Suprapubic skin (tissue), 4 donors: ENCODE measurements around the gene SORCS3. TPM values are rescaled to one million over a fixed set of nuclear protein-coding genes. Genes with fewer than 3 reads are reported as not detected.

Experiments
- DNase-seq, 2 donors: peaks; one replicate each; pipeline ENCODE4 v3.0.0-alpha.2; 2019; ENCODE audit warnings: low spot score in 2 of 2
- H3K27ac ChIP-seq: fragments of 200-600 bp; sonication (generic); one replicate; pipeline ENCODE4 v1.5.1; 2019
- H3K27me3 ChIP-seq: fragments of 200-600 bp; sonication (generic); one replicate; pipeline ENCODE4 v1.5.1; 2019
- H3K36me3 ChIP-seq: fragments of 200-600 bp; sonication (generic); one replicate; pipeline ENCODE4 v1.5.1; 2019
- H3K4me1 ChIP-seq: fragments of 200-600 bp; sonication (generic); one replicate; pipeline ENCODE4 v1.5.1; 2019
- H3K4me3 ChIP-seq: fragments of 200-600 bp; sonication (generic); one replicate; pipeline ENCODE4 v1.5.1; 2019; ENCODE audit warnings: mild to moderate bottlenecking
- H3K9me3 ChIP-seq: fragments of 200-600 bp; sonication (generic); one replicate; pipeline ENCODE4 v1.5.1; 2019
- EP300 ChIP-seq: sonication (generic); formaldehyde crosslinking; IDR thresholded peaks from one replicate; pipeline ENCODE4 v1.6.1; 2017; ENCODE audit warnings: antibody characterized with exemption
- POLR2A ChIP-seq, 2 donors: fragments of 450-650 bp; IDR thresholded peaks; one replicate each; pipeline ENCODE4 v1.6.1; 2017; ENCODE audit warnings: antibody characterized with exemption in 2 of 2, mild to moderate bottlenecking in 2 of 2, moderate library complexity in 2 of 2
- POLR2AphosphoS5 ChIP-seq, 3 donors: sonication (generic); formaldehyde crosslinking; IDR thresholded peaks; one replicate each; pipeline ENCODE4 v1.6.1; 2017; ENCODE audit warnings: antibody characterized with exemption in 3 of 3
- WGBS: methylation state at CpG from one replicate; pipeline ENCODE4 v1.1.5; 2018; 5-methylcytosine and 5-hydroxymethylcytosine counted together
- total RNA-seq, 4 donors: library from RNA; depleted of rRNA; stranded (reverse); fragments of >200 nt; gene quantifications; one replicate each; pipeline ENCODE4 v1.1.0, GENCODE V29; 2016
- TF ChIP-seq, protein P1 (sequence below), 2 donors: fragments of 200-600 bp in 1 of 2; fragments of 450-650 bp in 1 of 2; sonication (generic) in 1 of 2; IDR thresholded peaks; one replicate each; pipeline ENCODE4 v1.5.1; 2016 to 2019; ENCODE audit warnings: antibody characterized with exemption in 2 of 2, mild to moderate bottlenecking in 1 of 2, moderate library complexity in 1 of 2

SORCS3 gene
- total RNA-seq, 4 donors from 2014 or later: 0.16 to 0.19 (median 0.18) TPM

DNA sequence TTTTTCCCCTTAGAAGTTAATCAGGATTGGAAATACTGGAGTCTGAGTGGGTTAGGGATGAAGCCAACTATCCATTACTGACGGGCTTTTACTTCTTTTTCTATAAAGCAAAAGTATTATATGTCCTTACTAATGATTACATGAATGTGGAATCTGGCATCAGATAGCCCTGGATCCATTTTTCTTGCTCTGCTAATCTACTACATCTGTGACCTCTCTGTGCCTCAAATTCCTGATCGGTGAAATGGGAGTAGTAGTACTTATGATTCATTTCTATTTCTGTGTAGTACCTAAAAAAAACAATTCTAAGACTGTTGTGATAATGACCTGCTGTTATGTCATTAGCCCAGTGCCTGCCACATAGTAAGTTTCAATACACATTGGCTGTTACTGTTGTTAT is 621.6 kb downstream of the SORCS3 start:
- 62% methylated on average over 2 of the region's 2 CpGs for WGBS

DNA sequence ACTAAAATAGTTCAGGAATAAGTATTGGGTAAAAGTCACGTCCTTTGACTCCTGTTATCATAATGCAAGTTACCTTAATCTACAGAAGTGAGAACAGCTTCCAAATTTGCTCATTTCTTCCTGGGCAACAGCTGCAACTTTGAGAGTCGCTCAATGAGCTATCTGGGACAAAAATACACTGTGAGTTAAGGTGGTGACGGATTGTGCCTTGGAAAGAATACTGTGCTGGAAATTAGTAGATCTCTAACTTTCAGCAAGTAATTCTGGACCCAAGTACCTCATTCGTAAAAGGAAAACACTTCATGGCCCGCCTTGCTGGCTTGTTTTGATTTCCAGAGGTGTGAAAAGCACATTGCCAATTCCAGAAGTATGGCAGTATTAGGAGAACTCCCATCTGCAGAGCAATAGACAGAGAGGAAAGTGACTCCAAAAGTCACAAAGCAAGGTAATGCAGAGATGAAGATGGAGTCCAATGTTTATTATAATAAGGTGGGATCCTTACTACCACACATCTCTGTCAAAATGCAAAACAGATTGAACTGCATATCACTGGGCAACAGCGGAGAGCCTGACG is 626.0 kb downstream of the SORCS3 start:
- DNase-seq: no peak
- 79% methylated on average over 7 of the region's 7 CpGs for WGBS
- Histone ChIP-seq H3K9me3 (no peaks in the 10 kb centered on the region), H3K4me3 (no peak overlapping the region), H3K27me3 (no peaks in the 10 kb centered on the region), H3K4me1 (no peaks in the 10 kb centered on the region), H3K36me3 (no peaks in the 10 kb centered on the region), H3K27ac (no peak overlapping the region)
- TF ChIP-seq POLR2A (IDR thresholded peaks at IDR 0.05): no peak
- no peak for TF ChIP-seq POLR2AphosphoS5 (IDR thresholded peaks at IDR 0.05)
- no peak for TF ChIP-seq EP300

More for the DNA sequence above, 621.6 kb downstream of the SORCS3 start:
- H3K36me3 ChIP-seq: no peaks in the 10 kb centered on the region
- H3K4me3 ChIP-seq: no peak overlapping the region
- no peaks in the 10 kb centered on the region for H3K4me1 ChIP-seq
- H3K27me3 ChIP-seq: no peaks in the 10 kb centered on the region
- H3K27ac ChIP-seq: no peak overlapping the region
- DNase-seq: no peak
- H3K9me3 ChIP-seq: no peaks in the 10 kb centered on the region
- TF ChIP-seq, protein P1, sequence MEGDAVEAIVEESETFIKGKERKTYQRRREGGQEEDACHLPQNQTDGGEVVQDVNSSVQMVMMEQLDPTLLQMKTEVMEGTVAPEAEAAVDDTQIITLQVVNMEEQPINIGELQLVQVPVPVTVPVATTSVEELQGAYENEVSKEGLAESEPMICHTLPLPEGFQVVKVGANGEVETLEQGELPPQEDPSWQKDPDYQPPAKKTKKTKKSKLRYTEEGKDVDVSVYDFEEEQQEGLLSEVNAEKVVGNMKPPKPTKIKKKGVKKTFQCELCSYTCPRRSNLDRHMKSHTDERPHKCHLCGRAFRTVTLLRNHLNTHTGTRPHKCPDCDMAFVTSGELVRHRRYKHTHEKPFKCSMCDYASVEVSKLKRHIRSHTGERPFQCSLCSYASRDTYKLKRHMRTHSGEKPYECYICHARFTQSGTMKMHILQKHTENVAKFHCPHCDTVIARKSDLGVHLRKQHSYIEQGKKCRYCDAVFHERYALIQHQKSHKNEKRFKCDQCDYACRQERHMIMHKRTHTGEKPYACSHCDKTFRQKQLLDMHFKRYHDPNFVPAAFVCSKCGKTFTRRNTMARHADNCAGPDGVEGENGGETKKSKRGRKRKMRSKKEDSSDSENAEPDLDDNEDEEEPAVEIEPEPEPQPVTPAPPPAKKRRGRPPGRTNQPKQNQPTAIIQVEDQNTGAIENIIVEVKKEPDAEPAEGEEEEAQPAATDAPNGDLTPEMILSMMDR (IDR thresholded peaks at IDR 0.05): no peak
- no peak for TF ChIP-seq POLR2A (IDR thresholded peaks at IDR 0.05)
- no peak for TF ChIP-seq EP300
- TF ChIP-seq POLR2AphosphoS5 (IDR thresholded peaks at IDR 0.05): no peak

DNA sequence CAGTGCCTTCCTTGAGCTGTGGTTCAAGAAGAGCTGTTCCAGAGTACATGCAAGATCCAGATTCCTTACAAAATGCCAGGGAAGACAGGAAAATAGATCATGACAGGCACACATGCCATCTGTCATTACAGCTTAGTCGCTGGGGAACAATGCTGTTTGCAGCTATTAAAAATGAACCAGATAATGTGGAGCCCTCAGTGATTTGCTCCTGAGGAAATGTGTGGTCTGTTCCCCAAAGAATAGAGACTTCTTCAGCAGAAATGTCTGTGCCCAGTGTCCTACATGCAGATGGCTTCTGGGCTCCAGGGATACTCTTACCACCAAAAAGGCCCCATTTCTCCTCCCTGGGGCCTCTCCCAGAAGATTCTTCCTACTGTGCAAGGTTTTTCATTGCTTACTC is 627.9 kb downstream of the SORCS3 start:
- TF ChIP-seq EP300 (no peak), POLR2A (IDR thresholded peaks at IDR 0.05) (no peak), POLR2AphosphoS5 (IDR thresholded peaks at IDR 0.05) (no peak)
- TF ChIP-seq, protein P1 (IDR thresholded peaks at IDR 0.05): no peak
- no peaks in the 10 kb centered on the region for H3K36me3 ChIP-seq
- no peaks in the 10 kb centered on the region for H3K27me3 ChIP-seq
- H3K4me1 ChIP-seq: no peaks in the 10 kb centered on the region
- no peak overlapping the region for H3K4me3 ChIP-seq
- WGBS: 50% methylated on average over 1 of the region's 1 CpG
- no peak for DNase-seq
- H3K9me3 ChIP-seq: no peaks in the 10 kb centered on the region
- H3K27ac ChIP-seq: no peak overlapping the region

GRCh38 chr10:105269689-105270088 is 628.6 kb downstream of the SORCS3 start:
- H3K9me3 ChIP-seq: no peaks in the 10 kb centered on the region
- 70% methylated on average over 3 of the region's 3 CpGs for WGBS
- TF ChIP-seq EP300 (no peak), POLR2A (IDR thresholded peaks at IDR 0.05) (no peak), POLR2AphosphoS5 (IDR thresholded peaks at IDR 0.05) (no peak)
- TF ChIP-seq, protein P1 (IDR thresholded peaks at IDR 0.05): no peak
- H3K4me3 ChIP-seq: no peak overlapping the region
- no peaks in the 10 kb centered on the region for H3K36me3 ChIP-seq
- no peak for DNase-seq
- H3K27me3 ChIP-seq: no peaks in the 10 kb centered on the region
- H3K4me1 ChIP-seq: no peaks in the 10 kb centered on the region
- H3K27ac ChIP-seq: no peak overlapping the region

DNA sequence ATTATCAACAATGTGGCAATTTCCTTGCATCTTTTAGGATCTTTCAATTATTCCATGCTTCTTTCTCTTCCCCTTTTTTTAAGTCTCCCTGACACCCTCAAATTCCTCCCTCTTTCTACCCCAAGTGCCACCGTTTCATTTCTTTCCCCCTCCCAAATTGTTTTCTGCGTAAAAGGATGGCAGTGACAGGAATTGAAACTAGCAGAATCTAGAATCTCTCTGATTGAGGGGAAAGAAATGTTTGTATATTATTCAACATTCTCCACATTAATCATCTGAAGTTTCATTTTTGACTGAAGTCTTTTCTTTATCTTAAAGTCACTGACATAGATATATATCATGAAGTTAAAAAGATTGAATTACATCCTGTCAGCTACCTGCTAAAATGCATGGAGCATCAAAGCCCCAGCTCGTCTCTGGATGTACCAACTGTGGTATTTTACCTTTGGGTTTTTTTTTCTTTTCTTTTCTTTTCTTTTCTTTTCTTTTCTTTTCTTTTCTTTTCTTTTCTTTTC is 633.5 kb downstream of the SORCS3 start:
- 47% methylated on average over 3 of the region's 3 CpGs for whole genome bisulfite sequencing
- Histone ChIP-seq H3K27me3 (no peaks in the 10 kb centered on the region), H3K27ac (no peak overlapping the region), H3K9me3 (no peaks in the 10 kb centered on the region), H3K4me1 (no peaks in the 10 kb centered on the region), H3K36me3 (no peaks in the 10 kb centered on the region), H3K4me3 (no peak overlapping the region)
- DNase-seq: no peak
- TF ChIP-seq POLR2AphosphoS5 (IDR thresholded peaks at IDR 0.05): no peak
- TF ChIP-seq, protein P1 (IDR thresholded peaks at IDR 0.05): no peak
- TF ChIP-seq EP300: no peak
- TF ChIP-seq POLR2A (IDR thresholded peaks at IDR 0.05): no peak

DNA sequence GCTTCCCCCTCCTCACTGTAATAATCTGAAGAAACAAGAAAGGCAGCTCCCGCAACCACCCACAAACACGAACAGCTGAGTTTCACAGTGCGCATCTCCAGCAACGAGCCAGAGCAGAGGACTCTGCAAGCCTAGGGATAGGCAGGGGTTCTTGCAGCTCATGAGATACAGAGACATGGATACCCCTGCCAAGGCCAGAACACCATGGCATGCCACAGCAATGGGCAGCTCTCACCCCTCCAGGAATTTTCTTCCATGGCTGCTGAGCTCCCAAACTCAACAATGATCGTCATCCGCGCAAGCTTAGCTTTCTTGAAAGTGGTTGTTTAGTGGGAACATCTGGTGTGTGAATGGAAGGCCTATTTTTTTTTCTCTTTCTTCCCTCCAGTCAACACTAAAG is 637.3 kb downstream of the SORCS3 start:
- no peak for DNase-seq
- Histone ChIP-seq H3K4me3 (no peak overlapping the region), H3K36me3 (no peaks in the 10 kb centered on the region), H3K27me3 (no peaks in the 10 kb centered on the region), H3K4me1 (no peaks in the 10 kb centered on the region), H3K9me3 (no peaks in the 10 kb centered on the region), H3K27ac (no peak overlapping the region)
- WGBS: 75% methylated on average over 7 of the region's 7 CpGs
- TF ChIP-seq POLR2AphosphoS5 (IDR thresholded peaks at IDR 0.05): no peak
- TF ChIP-seq POLR2A (IDR thresholded peaks at IDR 0.05): no peak
- no peak for TF ChIP-seq EP300
- TF ChIP-seq, protein P1 (IDR thresholded peaks at IDR 0.05): no peak
